CD4-positive, alpha-beta T cell treated with Interleukin-4 for 4 hours (primary cell): ENCODE measurements around the gene KRTAP4-12.
"Not testable (repeated sequence)": the region's sequence is repeated elsewhere in the genome, so short reads cannot be mapped to it uniquely, and the experiment has no call there.

ENCODE experiments used
- DNase-seq: peaks from one replicate; pipeline ENCODE4 v3.0.0-alpha.2; 2020

Gene KRTAP4-12

GRCh38 chr17:41084100-41084856 is 39.7 kb downstream of the KRTAP4-12 start, which contains the start of gene KRTAP4-7:
Gene KRTAP4-7 (plus strand): TSS chr17:41084150. CDS start chr17:41084207, 57 bp downstream.
- not testable (repeated sequence) for DNase-seq

GRCh38 chr17:41083427-41083826 is 40.6 kb downstream of the KRTAP4-12 start:
- DNase-seq, result not testable (repeated sequence)

- no peak for DNase-seq
Measured at GRCh38 chr17:41082626-41083025, 41.4 kb downstream of the KRTAP4-12 start.

GRCh38 chr17:41076788-41077187 is 47.2 kb downstream of the KRTAP4-12 start:
- DNase-seq, result no peak

GRCh38 chr17:41073676-41074075 is 50.3 kb downstream of the KRTAP4-12 start:
- no peak for DNase-seq
